ENCODE measurements around the gene CEP89.
"Not testable (repeated sequence)": the region's sequence is repeated elsewhere in the genome, so short reads cannot be mapped to it uniquely, and the experiment has no call there.

Gene CEP89

DNA sequence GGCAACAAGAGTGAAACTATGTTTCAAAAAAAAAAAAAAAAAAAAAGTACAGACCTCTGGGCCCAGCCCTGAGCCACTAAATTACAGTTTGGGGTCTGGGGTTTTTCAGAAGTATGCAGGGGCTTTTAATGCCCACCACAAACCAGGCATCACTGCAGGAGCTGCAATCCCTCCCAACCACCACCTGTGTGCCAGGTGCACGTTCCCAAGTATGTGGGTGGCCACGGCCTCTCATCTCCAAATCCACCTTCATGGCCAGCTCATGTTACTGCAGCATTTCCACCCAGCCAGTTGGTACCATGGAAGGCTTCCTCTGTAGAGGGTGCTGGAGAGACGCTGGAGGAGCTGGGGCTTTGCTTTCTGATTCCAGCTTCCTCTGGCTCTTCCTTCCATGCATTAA lies 26.5 kb downstream of the CEP89 start:
- no peak for DNase-seq

DNA sequence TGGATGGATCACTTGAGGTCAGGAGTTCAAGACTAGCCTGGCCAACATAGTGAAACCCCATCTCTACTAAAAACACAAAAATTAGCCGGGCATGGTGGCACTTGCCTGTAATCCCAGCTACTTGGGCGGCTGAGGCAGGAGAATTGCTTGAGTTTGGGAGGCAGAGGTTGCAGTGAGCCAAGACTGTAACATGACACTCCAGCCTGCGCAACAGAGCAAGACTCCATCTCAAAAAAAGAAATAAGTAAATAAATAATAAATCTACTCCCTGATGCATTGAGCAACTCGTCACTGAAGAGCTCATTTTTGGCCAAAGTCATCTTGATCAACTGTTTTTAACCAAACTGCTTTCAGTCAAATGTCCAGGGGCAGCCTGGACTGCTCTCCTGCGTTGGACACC lies 30.5 kb downstream of the CEP89 start:
- not testable (repeated sequence) for DNase-seq

DNA sequence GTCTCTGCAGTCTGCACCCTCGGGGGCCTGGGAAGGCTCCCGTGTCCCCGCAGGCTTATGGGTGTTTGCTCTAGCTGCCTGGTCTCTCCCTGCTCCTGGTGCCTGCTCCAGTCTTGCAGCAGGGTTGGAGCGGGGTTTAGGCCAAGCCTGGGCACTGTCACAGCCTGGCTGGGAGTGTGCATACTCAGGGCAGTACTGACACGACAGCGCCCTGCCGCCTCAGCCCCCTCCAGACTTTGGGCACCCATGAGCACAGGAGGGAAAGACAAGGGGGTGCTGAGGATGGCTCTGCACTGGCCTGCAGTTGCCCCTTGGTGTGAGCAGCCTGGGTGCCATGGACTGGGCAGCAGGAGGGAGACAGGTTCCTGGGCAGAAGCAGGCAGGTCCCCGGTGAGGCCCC lies 35.7 kb downstream of the CEP89 start:
- DNase-seq = no peak

DNA sequence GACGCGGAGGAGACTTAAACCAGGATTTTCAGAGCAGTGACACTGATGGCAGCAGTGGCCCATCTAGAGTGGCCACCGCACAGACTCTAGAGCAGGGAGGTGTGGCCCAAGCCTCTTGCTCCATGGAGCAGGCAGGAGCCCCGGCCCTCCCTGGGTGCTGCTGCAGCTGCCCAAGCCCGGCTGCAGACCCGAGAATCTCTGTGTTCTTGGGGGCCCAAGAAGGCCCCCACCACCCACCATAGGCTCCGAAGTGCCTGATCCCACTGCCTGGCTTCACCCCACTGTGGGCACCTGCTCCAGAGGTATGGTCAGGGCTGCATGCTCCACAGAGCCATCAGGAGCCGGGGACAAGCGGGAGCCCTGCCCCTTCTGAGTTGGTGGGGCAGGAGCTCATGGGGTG lies 36.1 kb downstream of the CEP89 start:
- no peak for DNase-seq

DNA sequence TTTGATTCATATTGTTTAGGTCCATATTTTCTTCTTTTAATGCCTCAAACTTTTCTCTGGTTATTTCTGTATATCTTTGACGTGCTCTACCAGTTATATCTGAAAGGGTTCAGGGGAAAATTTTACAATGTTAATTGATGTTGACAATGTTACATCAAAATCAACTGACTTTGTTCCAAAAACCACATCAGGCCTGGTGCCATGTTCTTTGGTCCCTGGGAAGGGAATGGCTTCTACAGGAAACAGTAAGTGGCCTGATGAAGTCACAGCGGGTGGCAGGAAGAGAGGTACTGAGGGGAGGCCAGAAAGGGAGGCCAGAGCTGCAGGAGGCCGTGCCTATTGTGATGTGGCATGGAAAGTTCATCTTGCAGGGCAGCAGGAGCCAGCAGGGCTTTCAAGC lies 38.2 kb downstream of the CEP89 start:
- no peak for DNase-seq

DNA sequence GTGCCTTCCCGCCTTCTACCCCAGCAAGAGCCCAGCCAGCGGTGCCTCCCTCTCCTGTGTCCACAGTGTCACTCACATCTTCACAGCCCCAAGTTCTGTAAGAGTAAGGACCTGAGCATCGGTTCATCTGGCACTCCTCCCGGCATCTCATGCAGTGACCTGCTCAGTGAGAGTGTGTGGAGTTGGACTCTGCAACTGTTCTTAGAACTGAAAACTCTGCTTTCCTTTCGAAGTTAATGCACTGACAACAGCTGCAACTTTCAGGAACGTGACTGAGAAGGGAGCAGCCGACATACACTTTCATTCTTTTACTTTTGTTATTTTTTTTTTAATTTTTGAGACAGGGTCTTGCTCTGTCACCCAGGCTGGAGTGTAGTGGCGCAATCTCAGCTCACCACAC lies 41.2 kb downstream of the CEP89 start:
- DNase-seq = no peak

DNA sequence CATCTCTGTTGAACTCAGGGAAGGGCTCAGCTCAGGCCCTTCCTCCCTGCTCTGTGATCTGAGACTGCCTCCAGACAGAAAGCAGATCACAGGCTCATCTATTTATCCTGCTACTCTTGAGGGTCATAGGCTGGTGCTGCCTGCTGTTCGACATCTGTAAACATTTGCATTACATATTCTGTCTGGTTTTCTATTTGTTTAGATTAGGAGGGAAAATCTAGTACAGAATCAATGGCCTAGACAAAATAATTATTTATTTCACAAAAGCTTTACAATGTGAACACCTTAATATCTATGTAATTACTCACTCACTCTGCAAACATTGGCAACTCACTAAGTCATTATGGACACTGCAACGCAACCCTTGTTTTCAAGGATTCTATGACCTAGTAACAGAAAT lies 43.0 kb downstream of the CEP89 start:
- DNase-seq = no peak

DNA sequence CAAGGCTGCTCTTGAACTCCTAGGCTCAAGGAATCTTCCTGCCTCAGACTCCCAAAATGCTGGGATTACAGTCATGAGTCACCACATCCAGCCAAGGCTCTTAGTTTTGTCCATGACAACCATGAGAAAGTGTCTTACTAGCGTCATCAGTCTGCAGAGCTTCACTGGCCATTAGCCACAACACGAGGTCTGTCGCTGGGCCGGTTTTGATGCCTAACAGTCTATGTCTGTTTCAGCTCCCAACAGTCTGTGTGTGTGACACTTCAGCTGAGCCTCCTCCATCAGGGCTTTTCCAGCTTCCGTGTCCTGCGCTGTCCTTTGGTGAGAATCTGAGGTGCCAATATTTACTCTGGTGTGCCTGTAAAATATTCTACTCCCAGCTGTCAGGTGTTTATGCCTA lies 47.6 kb downstream of the CEP89 start:
- DNase-seq = no peak

DNA sequence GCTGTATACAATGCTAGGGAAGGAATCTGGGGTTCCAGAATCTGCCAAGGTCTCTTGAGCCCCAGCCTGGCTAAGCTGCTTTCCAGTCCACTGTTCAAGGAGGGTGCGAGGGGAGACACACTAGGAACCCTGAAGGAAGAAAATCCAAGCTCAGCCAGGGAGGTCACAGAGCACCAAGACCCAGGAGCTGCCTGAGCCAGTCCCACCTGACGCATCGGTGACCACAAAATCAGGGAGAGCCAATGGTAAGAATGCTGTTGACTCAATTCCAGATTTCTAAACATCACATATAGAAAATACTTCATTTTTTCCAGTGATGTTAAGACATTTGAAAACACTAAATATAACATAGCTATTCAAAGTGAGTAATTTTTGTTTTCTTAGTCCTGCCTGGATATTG lies 50.1 kb downstream of the CEP89 start:
- no peak for DNase-seq

DNA sequence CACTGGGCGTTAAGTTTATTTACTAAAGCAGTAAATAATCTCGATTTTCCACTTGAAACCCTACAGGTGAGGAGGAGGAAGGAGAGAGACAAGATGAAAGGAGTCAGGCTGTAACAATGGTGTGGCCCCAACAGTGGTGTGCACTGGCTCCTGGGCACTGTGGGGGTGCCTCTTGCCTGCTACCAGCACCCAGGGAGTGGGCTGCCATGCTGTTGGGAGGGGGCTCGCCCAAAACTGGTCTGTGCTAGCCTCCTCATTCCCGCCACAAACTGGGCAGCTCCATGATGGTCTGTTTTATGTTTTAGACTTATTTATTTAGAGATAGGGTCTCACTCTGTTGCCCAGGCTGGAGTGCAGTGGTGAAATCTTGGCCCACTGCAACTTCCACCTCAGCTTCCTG lies 52.4 kb downstream of the CEP89 start:
- no peak for DNase-seq

DNA sequence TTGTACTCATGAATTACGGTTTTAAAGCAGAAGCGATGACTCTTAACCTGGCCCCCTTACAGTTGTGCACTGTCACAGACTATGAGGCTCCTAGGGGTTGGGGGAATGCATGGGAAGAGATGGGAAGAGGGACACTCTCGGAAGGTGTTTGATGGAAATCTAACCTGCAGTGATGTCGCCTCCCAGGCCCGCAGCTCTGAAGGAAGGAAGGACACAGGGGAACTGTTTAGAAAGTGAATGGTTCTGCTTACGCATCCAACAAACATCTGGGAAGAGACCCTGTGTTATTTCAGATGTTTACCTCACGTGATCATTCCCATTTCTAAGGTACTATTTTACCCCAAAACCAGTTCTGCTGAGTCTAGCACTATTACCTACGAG lies 54.2 kb downstream of the CEP89 start:
- no peak for DNase-seq

DNA sequence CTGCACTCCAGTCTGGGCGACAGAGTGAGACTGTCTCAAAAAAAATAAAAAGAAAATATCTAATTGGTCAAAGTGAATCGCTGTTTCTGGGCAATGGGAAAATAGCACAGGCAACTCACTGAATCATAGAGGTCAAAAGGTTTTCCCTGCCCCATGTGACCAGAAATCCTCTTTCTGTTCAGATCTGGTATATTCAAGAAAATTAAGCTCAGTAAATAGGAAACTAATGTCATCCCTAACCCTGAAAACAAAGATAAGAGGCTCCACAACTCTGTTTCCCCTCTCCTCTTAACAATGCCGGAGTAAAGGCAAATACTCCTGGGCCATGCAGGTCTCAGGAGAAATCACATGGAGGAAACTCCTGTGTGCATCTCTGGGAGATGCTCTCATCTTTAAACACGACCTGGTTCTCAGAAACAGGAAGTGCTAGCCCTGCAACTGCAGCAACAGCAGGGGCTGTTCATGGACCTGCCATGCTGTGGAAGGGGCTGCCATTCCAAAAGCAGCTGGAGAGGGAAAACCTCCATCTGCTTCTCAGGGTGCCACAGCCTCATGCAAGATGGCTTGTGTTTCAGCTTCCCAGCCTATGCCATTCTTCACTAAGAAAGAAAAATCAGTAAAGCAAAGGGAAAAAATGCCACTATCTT lies 54.7 kb downstream of the CEP89 start:
- DNase-seq = no peak

DNA sequence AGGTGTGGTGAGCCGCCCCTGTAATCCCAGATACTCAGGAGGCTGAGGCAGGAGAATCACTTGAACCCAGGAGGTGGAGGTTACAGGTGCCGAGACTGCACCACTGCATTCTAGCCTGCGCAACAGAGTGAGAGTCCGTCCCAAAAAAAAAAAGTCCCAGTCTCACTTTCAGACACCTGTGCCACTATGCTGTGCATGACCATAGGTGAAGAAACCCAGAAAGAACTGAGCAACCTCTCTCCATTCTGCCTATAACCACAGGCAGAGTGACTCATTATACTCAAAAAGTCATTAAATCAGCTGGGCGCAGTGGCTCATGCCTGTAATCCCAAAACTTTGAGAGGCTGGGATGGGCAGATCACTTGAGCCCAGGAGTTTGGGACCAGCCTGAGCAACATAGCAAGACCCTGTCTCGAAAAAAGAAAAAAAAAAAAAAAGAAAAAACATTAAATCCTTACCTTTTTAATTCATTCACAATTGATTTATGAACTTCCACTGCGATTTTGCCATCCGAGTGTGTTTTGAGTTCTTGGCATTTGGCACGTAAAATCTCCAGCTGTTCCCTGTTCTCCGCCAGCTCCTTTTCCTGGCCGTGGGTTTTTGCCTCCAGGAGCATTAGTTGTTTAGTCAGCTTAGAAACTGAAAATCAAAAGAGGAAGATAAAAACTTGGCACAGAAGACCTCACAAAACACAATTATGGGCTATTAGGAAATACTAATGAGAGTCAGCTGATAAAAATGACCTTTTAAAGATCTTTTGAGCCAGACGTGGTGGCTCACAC lies 56.7 kb downstream of the CEP89 start:
- no peak for DNase-seq

DNA sequence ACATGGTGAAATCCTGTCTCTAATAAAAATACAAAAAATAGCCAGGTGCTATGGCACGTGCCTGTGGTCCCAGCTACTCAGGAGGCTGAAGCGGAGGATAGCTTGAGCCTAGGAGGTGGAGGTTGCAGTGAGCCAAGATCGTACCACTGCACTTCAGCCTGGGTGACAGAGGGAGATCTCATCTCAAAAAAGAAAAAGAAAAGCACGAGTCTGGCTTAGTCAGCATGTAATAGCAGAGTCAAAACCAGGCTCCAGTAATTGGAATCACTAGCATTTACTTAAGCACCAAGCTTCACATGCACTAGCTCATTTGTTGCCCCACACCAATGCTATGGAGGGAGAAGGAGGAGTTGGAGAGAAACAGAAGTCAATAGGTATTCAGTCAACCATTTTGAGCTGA lies 60.3 kb downstream of the CEP89 start:
- DNase-seq = no peak

DNA sequence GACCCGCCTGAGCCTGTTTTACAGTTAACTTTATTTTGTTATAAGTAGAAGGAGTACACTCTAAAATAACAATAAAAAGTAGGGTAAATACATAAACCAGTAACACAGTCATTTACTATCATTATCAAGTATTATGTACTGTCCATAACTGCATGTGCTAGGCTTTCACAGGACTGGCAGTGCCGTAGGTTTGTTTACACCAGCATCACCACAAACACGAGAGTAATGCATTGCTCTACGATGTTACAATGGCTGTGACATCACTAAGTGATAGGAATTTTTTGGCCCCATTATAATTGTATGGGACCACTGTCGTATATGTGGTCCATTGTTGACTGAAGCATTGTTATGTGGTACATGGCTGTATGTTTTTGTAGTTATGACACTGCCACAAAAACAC lies 60.9 kb downstream of the CEP89 start:
- no peak for DNase-seq

DNA sequence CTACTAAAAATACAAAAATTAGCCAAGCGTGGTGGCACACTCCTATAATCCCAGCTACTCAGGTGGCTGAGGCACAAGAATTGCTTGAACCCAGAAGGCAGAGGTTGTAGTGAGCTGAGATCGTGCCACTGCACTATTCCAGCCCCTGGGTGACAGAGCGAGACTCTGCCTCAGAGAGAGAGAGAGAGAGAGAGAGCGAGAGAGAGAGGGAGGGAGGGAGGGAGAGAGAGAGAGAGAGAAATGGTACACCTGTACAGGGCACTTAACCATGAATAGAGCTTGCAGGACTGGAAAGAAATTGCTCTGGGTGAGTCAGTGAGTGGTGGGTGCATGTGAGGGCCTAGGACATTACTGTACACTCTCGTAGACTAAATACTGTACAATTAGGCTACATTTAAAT lies 61.7 kb downstream of the CEP89 start:
- DNase-seq = no peak

DNA sequence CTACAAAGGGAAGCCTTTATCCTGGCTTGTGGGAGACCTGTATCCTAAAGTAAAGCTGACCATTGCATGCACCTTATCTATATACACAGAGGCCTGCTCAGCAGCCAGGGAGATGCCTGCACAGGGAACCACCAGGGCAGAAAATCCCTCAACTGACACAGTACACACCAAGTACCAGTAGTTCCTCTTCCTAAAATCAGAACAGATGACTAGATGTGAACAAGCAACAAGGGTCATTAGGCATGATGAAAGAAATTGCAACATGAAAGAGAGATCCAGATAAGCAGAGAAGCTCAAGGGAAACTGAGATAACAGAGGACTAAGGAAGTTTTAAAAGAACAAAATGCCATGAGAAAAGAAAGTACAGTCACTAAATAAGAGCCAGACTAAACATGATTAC lies 62.5 kb downstream of the CEP89 start:
- DNase-seq = no peak

DNA sequence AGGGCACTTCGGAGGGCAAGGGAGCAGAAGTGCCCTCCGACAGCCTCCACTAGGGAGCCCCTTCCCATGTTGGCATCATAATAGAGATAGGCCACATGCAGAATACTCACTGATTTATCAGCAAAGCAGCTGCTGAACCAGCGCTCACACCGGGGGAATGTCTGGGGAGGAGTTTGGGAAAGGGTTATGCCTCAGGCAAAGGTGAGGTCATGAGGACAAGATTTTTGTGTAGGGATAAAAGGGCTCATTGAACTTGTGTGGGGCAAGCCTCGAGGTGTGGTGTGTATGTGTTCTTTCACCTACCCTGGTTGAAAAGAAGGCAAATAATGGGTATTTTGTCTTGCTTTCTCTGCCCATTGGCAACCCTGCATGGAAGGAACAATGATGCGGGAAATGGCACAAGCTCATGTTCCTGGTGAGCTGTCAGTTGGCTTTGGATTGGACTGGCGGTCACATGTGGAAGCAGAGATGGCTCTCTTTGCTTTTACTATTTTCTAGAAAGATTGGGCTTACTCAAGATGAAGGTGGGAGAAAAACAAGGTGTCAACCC lies 63.0 kb downstream of the CEP89 start:
- no peak for DNase-seq

DNA sequence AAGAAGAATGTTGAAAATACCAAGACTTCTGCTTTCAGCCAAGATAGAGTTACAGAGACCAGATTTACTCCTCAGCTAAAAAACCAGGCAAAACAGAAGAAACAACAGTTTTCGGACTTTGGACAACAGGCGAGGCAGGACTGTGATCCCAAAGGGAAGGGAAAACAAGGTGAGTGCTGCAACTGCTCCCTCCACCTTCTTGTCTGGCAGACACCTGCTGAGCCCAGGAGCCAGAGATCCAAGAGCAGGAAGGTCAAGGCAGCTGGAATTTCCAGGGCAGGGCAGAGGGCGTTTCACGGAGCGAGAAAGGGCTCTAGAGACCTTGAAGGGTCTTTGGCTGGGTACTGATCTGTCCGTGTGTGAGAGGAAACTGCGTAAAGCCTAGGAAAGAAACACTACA lies 69.3 kb downstream of the CEP89 start:
- DNase-seq = no peak

DNA sequence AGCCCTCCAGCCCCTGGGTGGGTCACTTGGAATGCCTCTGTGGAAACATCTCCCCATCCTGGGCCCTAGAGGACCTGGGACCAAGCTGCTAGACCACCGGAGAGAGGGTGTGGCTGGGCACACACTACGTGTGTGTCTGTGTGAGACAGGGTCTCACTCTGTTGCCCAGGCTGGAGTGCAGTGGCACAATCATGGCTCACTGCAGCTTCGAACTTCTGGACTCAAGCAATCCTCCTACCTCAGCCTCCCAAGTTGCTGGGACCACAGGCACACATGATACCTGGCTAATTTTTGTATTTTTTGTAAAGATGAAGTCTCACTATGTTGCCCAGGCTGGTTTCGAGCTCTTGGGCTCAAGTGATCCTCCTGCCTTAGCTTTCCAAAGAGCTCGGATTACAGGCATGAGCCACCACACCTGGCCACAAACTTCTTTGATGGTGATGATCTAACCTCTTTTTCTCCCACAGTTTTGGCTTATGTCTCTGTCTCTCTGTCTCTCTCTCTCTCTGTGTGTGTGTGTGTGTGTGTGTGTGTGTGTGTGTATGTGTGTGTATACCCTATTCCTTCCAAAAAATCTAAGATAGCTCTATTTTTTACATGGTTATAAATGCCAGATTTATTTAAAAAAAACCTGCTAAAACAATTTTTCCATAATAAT lies 70.1 kb downstream of the CEP89 start:
- DNase-seq = no peak

DNA sequence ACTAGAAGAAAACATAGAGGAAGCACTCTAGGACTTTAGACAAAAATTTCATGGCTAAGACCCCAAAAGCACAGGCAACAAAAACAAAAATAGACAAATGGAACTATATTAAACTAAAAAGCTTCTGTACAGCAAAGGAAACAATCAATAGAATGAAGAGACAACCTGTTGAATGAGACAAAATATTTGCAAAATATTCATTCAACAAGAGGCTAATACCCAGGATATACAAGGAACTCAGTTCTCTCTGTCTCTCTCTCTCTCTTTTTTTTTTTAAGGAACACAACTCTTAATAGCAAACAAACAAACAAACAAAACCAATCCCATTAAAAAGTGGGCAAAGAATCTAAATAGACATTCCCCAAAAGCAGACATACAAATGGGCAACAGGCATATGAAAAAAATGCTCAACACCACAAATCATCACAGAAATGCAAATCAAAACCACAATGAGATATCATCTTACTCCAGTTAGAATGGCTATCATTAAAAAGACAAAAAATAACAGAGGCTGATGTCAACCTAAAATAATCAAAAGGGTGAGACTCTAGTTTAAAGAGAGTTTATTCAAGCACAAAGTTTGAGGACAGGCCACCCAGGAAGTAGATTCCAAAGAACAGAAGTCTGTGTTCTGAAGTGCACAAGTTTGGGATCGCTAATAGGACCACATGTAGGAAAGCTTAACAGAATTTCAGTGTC lies 75.1 kb downstream of the CEP89 start:
- no peak for DNase-seq

DNA sequence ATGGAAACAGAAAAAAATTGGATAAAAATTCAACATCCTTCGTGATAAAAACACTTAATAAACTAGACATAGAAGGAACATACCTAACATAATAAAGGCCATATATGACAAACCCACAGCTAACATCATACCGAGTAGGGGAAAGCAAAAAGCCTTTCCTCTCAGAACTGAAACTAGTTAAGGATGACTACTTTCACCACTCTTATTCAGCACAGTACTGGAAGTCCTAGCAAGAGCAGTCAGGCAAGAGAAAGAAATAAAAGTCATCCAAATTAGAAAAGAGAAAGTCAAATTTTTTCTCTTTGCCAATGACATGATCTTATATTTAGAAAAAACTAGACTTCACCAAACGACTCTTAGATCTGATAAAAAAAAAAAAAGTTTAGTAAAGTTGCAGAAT lies 76.4 kb downstream of the CEP89 start:
- no peak for DNase-seq

DNA sequence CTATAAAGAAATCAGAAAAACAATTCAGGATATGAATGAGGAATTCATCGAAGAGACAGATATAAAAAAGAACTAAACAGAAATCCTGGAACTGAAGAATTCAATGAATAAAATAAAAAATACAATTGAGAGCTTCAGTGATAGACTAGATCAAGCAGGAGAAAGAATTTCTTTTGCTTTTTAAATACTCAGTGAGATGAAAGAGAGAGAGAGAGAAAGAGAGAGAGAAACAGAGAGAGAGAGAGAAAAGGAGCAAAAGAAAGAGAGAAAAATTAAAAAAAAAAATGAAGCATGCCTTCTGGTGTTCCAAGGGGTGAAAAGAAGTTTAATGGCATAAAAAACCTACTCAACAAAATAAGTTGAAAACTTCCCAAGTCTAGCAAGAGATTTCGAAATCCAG lies 80.1 kb downstream of the CEP89 start:
- DNase-seq = no peak

DNA sequence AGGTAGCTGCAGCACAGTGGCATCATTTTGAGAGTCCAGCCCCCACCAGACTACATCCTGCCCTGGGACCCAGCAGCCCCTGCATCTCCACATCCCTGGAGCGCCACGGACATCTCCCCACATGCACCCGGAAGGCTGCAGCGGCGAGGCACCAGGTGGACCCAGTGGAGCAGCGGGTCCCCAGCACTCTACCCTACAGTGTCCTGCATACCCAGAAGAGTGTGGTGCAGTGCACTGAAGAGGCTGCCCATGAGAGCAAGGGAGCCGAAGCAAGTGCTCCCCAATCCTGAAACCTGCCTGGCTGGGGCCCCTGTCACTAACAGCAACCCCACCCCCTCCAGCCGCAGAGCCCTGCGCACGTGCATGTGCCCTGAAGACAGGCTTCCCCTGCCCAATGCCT lies 80.9 kb downstream of the CEP89 start:
- no peak for DNase-seq

All from stimulated activated CD4-positive, alpha-beta T cell treated with anti-CD3 and anti-CD28 coated beads, Interleukin-4, amount 100 ng/mL, for 4 hours (primary cell).